Erythroblast (primary cell): Measurements from ENCODE around the gene RAPGEF2.

Source experiments
- GATA1 ChIP-seq: IDR thresholded peaks from 2 replicates; pipeline ENCODE4 v1.6.1; 2011; ENCODE audit warnings: low read depth, mild to moderate bottlenecking, control low read depth, low read length, moderate library complexity
- POLR2A ChIP-seq: IDR thresholded peaks from 2 replicates; pipeline ENCODE4 v1.6.1; 2011; ENCODE audit warnings: mild to moderate bottlenecking, low read length

- TF ChIP-seq POLR2A: no peak
- TF ChIP-seq GATA1: no peak
Measured at GRCh38 chr4:159138436-159138835, 35.6 kb downstream of the RAPGEF2 start.
